HepG2 (cell line): ENCODE measurements around the gene FAP. TPM values are rescaled to one million over a fixed set of nuclear protein-coding genes. Genes with fewer than 3 reads are reported as not detected.

Experiments used
- ATAC-seq: fragments of 200-7000 bp; cut with Tn5 transposase; 3 replicates; pipeline ENCODE4 v1.9.1; 2020; ENCODE audit warnings: mild to moderate bottlenecking, moderate library complexity
- BruUV-seq: library from RNA; stranded (reverse); fragments of 400-500 nt; replicated peaks from 2 replicates; lab custom pipeline; 2021; lab: Mats Ljungman, UMichigan
- CTCF ChIA-PET: fragments of 300-600 bp; formaldehyde crosslinking; extraction: SDS; loops from one replicate; lab custom pipeline; 2021; ENCODE audit warnings: low total read pairs, inconsistent platforms, low intra/inter-chr PET ratio; lab: Yijun Ruan, JAX
- POLR2A ChIA-PET: fragments of 350-600 bp; sonication (Branson Sonifier 250); formaldehyde crosslinking; loops from one replicate; lab custom pipeline; 2020; ENCODE audit warnings: antibody characterized with exemption, inconsistent platforms; lab: Yijun Ruan, JAX
- DNase-seq: peaks from one replicate; pipeline ENCODE4 v3.0.0-alpha.2; 2015; ENCODE audit warnings: low spot score
- FAIRE-seq: peaks from 3 replicates; lab custom pipeline; 2011; peaks lifted over from hg19 to GRCh38; lab: Jason Lieb, UNC
- H2AFZ ChIP-seq: one replicate; pipeline ENCODE4 v1.6.1; 2011; ENCODE audit warnings: low read length, inconsistent platforms
- H3K27ac ChIP-seq: fragments of 300-600 bp; 3 replicates; pipeline ENCODE4 v1.8.0; 2011; ENCODE audit warnings: mixed run types, mild to moderate bottlenecking, mixed read lengths, low read length, inconsistent platforms; ENCODE audit not compliant: insufficient read depth; ENCODE audit errors: extremely low read length
- H3K27me3 ChIP-seq, 2 experiments: fragments of 200-600 bp in 1 of 2; 2 replicates in 1 of 2; 3 replicates in 1 of 2; pipeline versions ENCODE4 v1.6.0 to v1.8.0; 2011; ENCODE audit warnings: low read length in 2 of 2, mild to moderate bottlenecking in 2 of 2, moderate library complexity in 2 of 2, inconsistent platforms in 1 of 2; ENCODE audit not compliant: insufficient read depth in 2 of 2, control insufficient read depth in 1 of 2
- H3K36me3 ChIP-seq, 2 experiments: fragments of 200-600 bp in 1 of 2; replicated peaks in 1 of 2; 2 replicates in 1 of 2; 3 replicates in 1 of 2; pipeline versions ENCODE4 v1.5.1 to v1.8.0; 2011; ENCODE audit warnings: low read length in 2 of 2, inconsistent platforms in 1 of 2; ENCODE audit not compliant: insufficient read depth in 2 of 2, control insufficient read depth in 1 of 2
- H3K4me1 ChIP-seq: 2 replicates; pipeline ENCODE4 v1.5.1; 2012; ENCODE audit warnings: low read length, inconsistent platforms; ENCODE audit not compliant: insufficient read depth
- H3K4me2 ChIP-seq: 2 replicates; pipeline ENCODE4 v1.6.0; 2011; ENCODE audit warnings: low read depth, low read length, inconsistent platforms
- H3K4me3 ChIP-seq, 3 experiments: fragments of 200-600 bp in 1 of 3; sonication (generic), shearing (Covaris generic) in 1 of 3; replicated peaks in 1 of 3; 2 replicates each; pipeline ENCODE4 v1.5.1; 2011 to 2016; ENCODE audit warnings: low read length in 3 of 3, inconsistent platforms in 2 of 3, low read depth in 2 of 3, mild to moderate bottlenecking in 2 of 3, control low read depth in 1 of 3, mixed read lengths in 1 of 3; ENCODE audit not compliant: insufficient read depth in 1 of 3
- H3K79me2 ChIP-seq: one replicate; pipeline ENCODE4 v1.6.1; 2011; ENCODE audit warnings: low read length, inconsistent platforms; ENCODE audit not compliant: insufficient read depth
- H3K9ac ChIP-seq: 2 replicates; pipeline ENCODE4 v1.6.0; 2011; ENCODE audit warnings: mild to moderate bottlenecking, low read depth, low read length, inconsistent platforms; ENCODE audit not compliant: insufficient read depth
- H3K9me3 ChIP-seq: 2 replicates; pipeline ENCODE4 v1.5.1; 2012; ENCODE audit warnings: mild to moderate bottlenecking, low read length
- H4K20me1 ChIP-seq: 2 replicates; pipeline ENCODE4 v1.6.0; 2011; ENCODE audit warnings: inconsistent platforms, mild to moderate bottlenecking, low read length, moderate library complexity; ENCODE audit not compliant: insufficient read depth
- ELF4 ChIP-seq: sonication (generic); formaldehyde crosslinking; IDR thresholded peaks from 2 replicates; pipeline ENCODE4 v1.5.0; 2020; ENCODE audit warnings: missing genetic modification reagents, mild to moderate bottlenecking, moderate library complexity, borderline replicate concordance
- ETV6 ChIP-seq: sonication (generic); formaldehyde crosslinking; conservative IDR thresholded peaks from 2 replicates; pipeline ENCODE4 v1.4.0; 2020; ENCODE audit warnings: missing genetic modification reagents
- GABPA ChIP-seq, 2 experiments: IDR thresholded peaks; 2 replicates each; pipeline ENCODE4 v1.6.1; 2011 to 2016; ENCODE audit warnings: low read depth in 2 of 2, low read length in 1 of 2, missing biosample characterization in 1 of 2, missing genetic modification characterization in 1 of 2
- NFE2L1 ChIP-seq: sonication (generic); formaldehyde crosslinking; IDR thresholded peaks from 2 replicates; pipeline ENCODE4 v1.4.0; 2020; ENCODE audit warnings: missing genetic modification reagents, mild to moderate bottlenecking, borderline replicate concordance
- RFX1 ChIP-seq: fragments of 450-650 bp; IDR thresholded peaks from 2 replicates; pipeline ENCODE4 v1.6.1; 2017
- TMF1 ChIP-seq: sonication (generic); formaldehyde crosslinking; IDR thresholded peaks from 2 replicates; pipeline ENCODE4 v1.8.1; 2022; ENCODE audit warnings: low read depth, missing genetic modification reagents
- ZFY ChIP-seq: sonication (generic); formaldehyde crosslinking; IDR thresholded peaks from 2 replicates; pipeline ENCODE4 v1.4.0; 2020; ENCODE audit warnings: missing genetic modification reagents
- ZNF766 ChIP-seq: sonication (generic); formaldehyde crosslinking; IDR thresholded peaks from 2 replicates; pipeline ENCODE4 v1.5.0; 2020; ENCODE audit warnings: missing genetic modification reagents, borderline replicate concordance
- ZNF781 ChIP-seq: sonication (generic); formaldehyde crosslinking; IDR thresholded peaks from 2 replicates; pipeline ENCODE4 v1.5.1; 2020; ENCODE audit warnings: borderline replicate concordance, mild to moderate bottlenecking, missing genetic modification reagents; ENCODE audit errors: not compliant biosample characterization
- WGBS: methylation state at CpG from one replicate; pipeline ENCODE4 v1.1.6; 2017; ENCODE audit warnings: low lambda C conversion rate; 5-methylcytosine and 5-hydroxymethylcytosine counted together
- in situ Hi-C: cut with HindIII; loops from 2 replicates; pipeline ENCODE4 v1.10.0; 2017; ENCODE audit warnings: low pct_unique_long_range_greater_than_20kb; ENCODE audit not compliant: extremely low pct_ligation_motif_present
- intact Hi-C: fragments of 100-400 bp; cut with micrococcal nuclease; formaldehyde crosslinking; loops from one replicate; pipeline ENCODE4 v1.10.0; 2022; ENCODE audit not compliant: unreplicated experiment
- polyA plus RNA-seq, 8 experiments: library from polyadenylated mRNA; depleted of rRNA in 3 of 8; stranded (reverse) in 7 of 8; unstranded in 1 of 8; fragments of >200 nt; fragmentation: Illumina TruSeq in 4 of 8; extraction: Trizol in 4 of 8; gene quantifications; 2 replicates each; pipeline versions ENCODE4 v1.2.1 to v1.2.3, GENCODE V29; 2011 to 2016; ENCODE audit warnings: low read depth in 4 of 8, missing spikeins in 1 of 8, mixed read lengths in 1 of 8; ENCODE audit not compliant: insufficient read depth in 1 of 8
- total RNA-seq, 5 experiments: library from RNA; depleted of rRNA; stranded (reverse); fragments of >200 nt; fragmentation: Illumina TruSeq; extraction: Trizol; gene quantifications; 2 replicates each; pipeline ENCODE4 v1.2.3, GENCODE V29; 2016; ENCODE audit warnings: low read depth in 1 of 5
- TF ChIP-seq, protein P1 (sequence below): sonication (generic); formaldehyde crosslinking; IDR thresholded peaks from 2 replicates; pipeline ENCODE4 v1.5.1; 2020; ENCODE audit warnings: mild to moderate bottlenecking, missing genetic modification reagents, moderate library complexity
- TF ChIP-seq, protein P2 (sequence below): sonication (generic); formaldehyde crosslinking; IDR thresholded peaks from 2 replicates; pipeline ENCODE4 v1.4.0; 2020; ENCODE audit warnings: missing genetic modification reagents
- TF ChIP-seq, protein P3 (sequence below), 2 experiments: sonication (generic) in 1 of 2; formaldehyde crosslinking in 1 of 2; IDR thresholded peaks; 2 replicates each; pipeline versions ENCODE4 v1.4.0 to v1.6.1; 2018 to 2020; ENCODE audit warnings: missing genetic modification reagents in 2 of 2, borderline replicate concordance in 1 of 2, low read depth in 1 of 2, mild to moderate bottlenecking in 1 of 2, missing biosample characterization in 1 of 2

FAP gene
- total and polyA plus RNA-seq, 2 of the 13 experiments (the other 11 are each of a cell fraction or from before 2014, with no cell fraction given) = not detected

DNA sequence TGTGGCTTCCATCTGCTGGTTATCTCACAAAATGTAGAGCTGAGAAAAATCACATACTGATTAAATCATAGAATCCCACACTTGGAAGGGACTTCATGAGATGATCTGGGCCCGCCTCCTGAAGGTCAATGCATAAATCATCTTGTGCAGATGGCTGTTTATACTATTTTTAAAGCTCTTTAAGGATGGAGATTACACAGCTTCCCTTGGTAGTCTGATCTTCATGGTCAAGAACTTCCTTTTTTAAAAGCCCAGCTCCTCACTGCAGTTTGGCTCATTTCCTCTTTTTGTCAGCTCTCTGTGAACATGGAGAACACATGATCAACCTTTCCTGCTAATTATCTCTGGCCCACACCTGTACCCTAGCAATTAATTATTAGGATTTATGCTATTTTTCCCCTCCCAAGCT, 117.1 kb downstream of the FAP start:
- H3K9ac ChIP-seq = no peak overlapping the region
- H3K4me2 ChIP-seq = no peak overlapping the region
- H4K20me1 ChIP-seq = no peaks in the 10 kb centered on the region
- no peak overlapping the region for H3K27ac ChIP-seq
- DNase-seq = no peak
- ATAC-seq = no peak
- no peak overlapping the region for H3K4me3 ChIP-seq
- ChIA-PET CTCF (no interaction called here), POLR2A (no interaction called here)
- intact Hi-C loops = no loop called here
- in situ Hi-C loops = loop anchor here (5.0 kb wide), 2 partner anchors 114 to 539 kb away; no protein-coding TSS in a partner anchor
- no peaks in the 10 kb centered on the region for H3K79me2 ChIP-seq
- no peak for FAIRE-seq
- H3K9me3 ChIP-seq = no peaks in the 10 kb centered on the region
- no peaks in the 10 kb centered on the region; a peak in 1 of 5 replicates for H3K27me3 ChIP-seq
- H3K4me1 ChIP-seq = no peaks in the 10 kb centered on the region
- no peak overlapping the region for H2AFZ ChIP-seq
- no TSS peak for BruUV-seq
- H3K36me3 ChIP-seq = no peaks in the 10 kb centered on the region
- WGBS = 9% methylated on average over 1 of the region's 1 CpG
- TF ChIP-seq NFE2L1 (CRISPR knock-in tag) (no peak), ZFY (CRISPR knock-in tag) (no peak), TMF1 (CRISPR knock-in tag) (no peak), ZNF781 (CRISPR knock-in tag) (no peak), RFX1 (no peak), ETV6 (no peak), ZNF766 (CRISPR knock-in tag) (no peak), ELF4 (CRISPR knock-in tag) (no peak), GABPA (IDR thresholded peaks at IDR 0.05; ENCODE audit: low read depth, low read length) (no peak), GABPA (CRISPR knock-in tag; IDR thresholded peaks at IDR 0.05; ENCODE audit: low read depth) (no peak)
- TF ChIP-seq, protein P1, sequence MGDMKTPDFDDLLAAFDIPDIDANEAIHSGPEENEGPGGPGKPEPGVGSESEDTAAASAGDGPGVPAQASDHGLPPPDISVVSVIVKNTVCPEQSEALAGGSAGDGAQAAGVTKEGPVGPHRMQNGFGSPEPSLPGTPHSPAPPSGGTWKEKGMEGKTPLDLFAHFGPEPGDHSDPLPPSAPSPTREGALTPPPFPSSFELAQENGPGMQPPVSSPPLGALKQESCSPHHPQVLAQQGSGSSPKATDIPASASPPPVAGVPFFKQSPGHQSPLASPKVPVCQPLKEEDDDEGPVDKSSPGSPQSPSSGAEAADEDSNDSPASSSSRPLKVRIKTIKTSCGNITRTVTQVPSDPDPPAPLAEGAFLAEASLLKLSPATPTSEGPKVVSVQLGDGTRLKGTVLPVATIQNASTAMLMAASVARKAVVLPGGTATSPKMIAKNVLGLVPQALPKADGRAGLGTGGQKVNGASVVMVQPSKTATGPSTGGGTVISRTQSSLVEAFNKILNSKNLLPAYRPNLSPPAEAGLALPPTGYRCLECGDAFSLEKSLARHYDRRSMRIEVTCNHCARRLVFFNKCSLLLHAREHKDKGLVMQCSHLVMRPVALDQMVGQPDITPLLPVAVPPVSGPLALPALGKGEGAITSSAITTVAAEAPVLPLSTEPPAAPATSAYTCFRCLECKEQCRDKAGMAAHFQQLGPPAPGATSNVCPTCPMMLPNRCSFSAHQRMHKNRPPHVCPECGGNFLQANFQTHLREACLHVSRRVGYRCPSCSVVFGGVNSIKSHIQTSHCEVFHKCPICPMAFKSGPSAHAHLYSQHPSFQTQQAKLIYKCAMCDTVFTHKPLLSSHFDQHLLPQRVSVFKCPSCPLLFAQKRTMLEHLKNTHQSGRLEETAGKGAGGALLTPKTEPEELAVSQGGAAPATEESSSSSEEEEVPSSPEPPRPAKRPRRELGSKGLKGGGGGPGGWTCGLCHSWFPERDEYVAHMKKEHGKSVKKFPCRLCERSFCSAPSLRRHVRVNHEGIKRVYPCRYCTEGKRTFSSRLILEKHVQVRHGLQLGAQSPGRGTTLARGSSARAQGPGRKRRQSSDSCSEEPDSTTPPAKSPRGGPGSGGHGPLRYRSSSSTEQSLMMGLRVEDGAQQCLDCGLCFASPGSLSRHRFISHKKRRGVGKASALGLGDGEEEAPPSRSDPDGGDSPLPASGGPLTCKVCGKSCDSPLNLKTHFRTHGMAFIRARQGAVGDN (CRISPR knock-in tag) = no peak
- TF ChIP-seq, protein P2, sequence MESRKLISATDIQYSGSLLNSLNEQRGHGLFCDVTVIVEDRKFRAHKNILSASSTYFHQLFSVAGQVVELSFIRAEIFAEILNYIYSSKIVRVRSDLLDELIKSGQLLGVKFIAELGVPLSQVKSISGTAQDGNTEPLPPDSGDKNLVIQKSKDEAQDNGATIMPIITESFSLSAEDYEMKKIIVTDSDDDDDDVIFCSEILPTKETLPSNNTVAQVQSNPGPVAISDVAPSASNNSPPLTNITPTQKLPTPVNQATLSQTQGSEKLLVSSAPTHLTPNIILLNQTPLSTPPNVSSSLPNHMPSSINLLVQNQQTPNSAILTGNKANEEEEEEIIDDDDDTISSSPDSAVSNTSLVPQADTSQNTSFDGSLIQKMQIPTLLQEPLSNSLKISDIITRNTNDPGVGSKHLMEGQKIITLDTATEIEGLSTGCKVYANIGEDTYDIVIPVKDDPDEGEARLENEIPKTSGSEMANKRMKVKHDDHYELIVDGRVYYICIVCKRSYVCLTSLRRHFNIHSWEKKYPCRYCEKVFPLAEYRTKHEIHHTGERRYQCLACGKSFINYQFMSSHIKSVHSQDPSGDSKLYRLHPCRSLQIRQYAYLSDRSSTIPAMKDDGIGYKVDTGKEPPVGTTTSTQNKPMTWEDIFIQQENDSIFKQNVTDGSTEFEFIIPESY (CRISPR knock-in tag) = no peak
- TF ChIP-seq, protein P3, sequence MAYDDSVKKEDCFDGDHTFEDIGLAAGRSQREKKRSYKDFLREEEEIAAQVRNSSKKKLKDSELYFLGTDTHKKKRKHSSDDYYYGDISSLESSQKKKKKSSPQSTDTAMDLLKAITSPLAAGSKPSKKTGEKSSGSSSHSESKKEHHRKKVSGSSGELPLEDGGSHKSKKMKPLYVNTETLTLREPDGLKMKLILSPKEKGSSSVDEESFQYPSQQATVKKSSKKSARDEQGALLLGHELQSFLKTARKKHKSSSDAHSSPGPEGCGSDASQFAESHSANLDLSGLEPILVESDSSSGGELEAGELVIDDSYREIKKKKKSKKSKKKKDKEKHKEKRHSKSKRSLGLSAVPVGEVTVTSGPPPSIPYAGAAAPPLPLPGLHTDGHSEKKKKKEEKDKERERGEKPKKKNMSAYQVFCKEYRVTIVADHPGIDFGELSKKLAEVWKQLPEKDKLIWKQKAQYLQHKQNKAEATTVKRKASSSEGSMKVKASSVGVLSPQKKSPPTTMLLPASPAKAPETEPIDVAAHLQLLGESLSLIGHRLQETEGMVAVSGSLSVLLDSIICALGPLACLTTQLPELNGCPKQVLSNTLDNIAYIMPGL (CRISPR knock-in tag; IDR thresholded peaks at IDR 0.05; ENCODE audit: borderline replicate concordance in 1 of 2, low read depth in 1 of 2) = no peak
